K562 (cell line): ENCODE results near the gene FBXW8. TPM values are rescaled to one million over a fixed set of nuclear protein-coding genes. Genes with fewer than 3 reads are reported as not detected.

Experiments
- ATAC-seq: fragments of 200-7000 bp; cut with Tn5 transposase; 3 replicates; pipeline ENCODE4 v1.9.1; 2020; ENCODE audit warnings: moderate library complexity
- BruUV-seq: library from RNA; stranded (reverse); fragments of 400-500 nt; replicated peaks from 2 replicates; lab custom pipeline; 2021; lab: Mats Ljungman, UMichigan
- CTCF ChIA-PET: fragments of 300-600 bp; formaldehyde crosslinking; extraction: SDS; loops from one replicate; lab custom pipeline; 2021; ENCODE audit warnings: low intra/inter-chr PET ratio; lab: Yijun Ruan, JAX
- POLR2A ChIA-PET: fragments of 300-600, 350-650 bp; sonication (Branson Sonifier 250); formaldehyde crosslinking; extraction: SDS; loops from one replicate; lab custom pipeline; 2021; ENCODE audit warnings: antibody characterized with exemption, inconsistent platforms; lab: Yijun Ruan, JAX
- DNase-seq, 4 experiments: peaks; one replicate each; pipeline versions ENCODE4 v3.0.0 to v3.0.0-alpha.2; 2011 to 2018; ENCODE audit warnings: low spot score in 3 of 4, mixed read lengths in 3 of 4; ENCODE audit errors: extremely low read depth in 1 of 4
- FAIRE-seq: peaks from 2 replicates; lab custom pipeline; 2011; peaks lifted over from hg19 to GRCh38; lab: Jason Lieb, UNC
- H2AFZ ChIP-seq: 2 replicates; pipeline ENCODE4 v1.6.0; 2011; ENCODE audit warnings: low read depth, low read length, control low read depth, inconsistent platforms
- H3K27ac ChIP-seq: fragments of 200-600 bp; 3 replicates; pipeline ENCODE4 v1.8.0; 2011; ENCODE audit warnings: low read depth, mild to moderate bottlenecking, control low read depth, inconsistent platforms, low read length, moderate library complexity, mixed read lengths; ENCODE audit errors: extremely low read depth
- H3K27me3 ChIP-seq, 2 experiments: fragments of 300-600 bp in 1 of 2; 2 replicates in 1 of 2; 3 replicates in 1 of 2; pipeline versions ENCODE4 v1.6.0 to v1.8.0; 2011; ENCODE audit warnings: inconsistent platforms in 2 of 2, low read length in 2 of 2, mild to moderate bottlenecking in 1 of 2, mixed read lengths in 1 of 2, moderate library complexity in 1 of 2; ENCODE audit not compliant: control insufficient read depth in 2 of 2, insufficient read depth in 2 of 2
- H3K36me3 ChIP-seq: fragments of 300-600 bp; 3 replicates; pipeline ENCODE4 v1.8.0; 2011; ENCODE audit warnings: mild to moderate bottlenecking, low read length, inconsistent platforms; ENCODE audit not compliant: control insufficient read depth, insufficient read depth
- H3K4me1 ChIP-seq, 2 experiments: fragments of 200-600 bp in 1 of 2; replicated peaks in 1 of 2; 2 replicates in 1 of 2; 3 replicates in 1 of 2; pipeline versions ENCODE4 v1.5.1 to v1.8.0; 2011; ENCODE audit warnings: inconsistent platforms in 2 of 2, low read length in 2 of 2, mild to moderate bottlenecking in 1 of 2, mixed read lengths in 1 of 2, moderate library complexity in 1 of 2; ENCODE audit not compliant: control insufficient read depth in 2 of 2, insufficient read depth in 2 of 2
- H3K4me2 ChIP-seq: 2 replicates; pipeline ENCODE4 v1.6.1; 2011; ENCODE audit warnings: low read length, control low read depth, inconsistent platforms, mixed read lengths; ENCODE audit not compliant: insufficient read depth
- H3K4me3 ChIP-seq: fragments of 200-600 bp; sonication (generic), shearing (Covaris generic); 2 replicates; pipeline ENCODE4 v1.5.1; 2016; ENCODE audit warnings: control low read depth, inconsistent platforms
- H3K79me2 ChIP-seq: fragments of 200-600 bp; 3 replicates; pipeline ENCODE4 v1.8.0; 2011; ENCODE audit warnings: low read length, inconsistent platforms; ENCODE audit not compliant: control insufficient read depth, insufficient read depth
- H3K9ac ChIP-seq, 2 experiments: 2 replicates each; pipeline versions ENCODE4 v1.6.0 to v1.6.1; 2011; ENCODE audit warnings: low read depth in 2 of 2, low read length in 2 of 2, control low read depth in 1 of 2, inconsistent platforms in 1 of 2, mild to moderate bottlenecking in 1 of 2, mixed read lengths in 1 of 2; ENCODE audit not compliant: insufficient read depth in 1 of 2
- H3K9me1 ChIP-seq: one replicate; pipeline ENCODE4 v1.6.0; 2011; ENCODE audit warnings: inconsistent platforms, mild to moderate bottlenecking, low read length, moderate library complexity; ENCODE audit not compliant: control insufficient read depth, insufficient read depth
- H3K9me3 ChIP-seq: replicated peaks from 2 replicates; pipeline ENCODE4 v1.5.1; 2011; ENCODE audit warnings: low read depth, low read length, inconsistent platforms; ENCODE audit not compliant: control insufficient read depth, insufficient read depth
- H4K20me1 ChIP-seq: replicated peaks from 2 replicates; pipeline ENCODE4 v1.6.1; 2011; ENCODE audit warnings: low read length, inconsistent platforms, mixed read lengths; ENCODE audit not compliant: control insufficient read depth, insufficient read depth
- SREBF2 ChIP-seq: sonication (generic); formaldehyde crosslinking; IDR thresholded peaks from 2 replicates; pipeline ENCODE4 v1.4.0; 2020; ENCODE audit warnings: mild to moderate bottlenecking, missing genetic modification reagents
- ZBTB33 ChIP-seq: sonication (generic); formaldehyde crosslinking; IDR thresholded peaks from 2 replicates; pipeline ENCODE4 v1.8.1; 2023; ENCODE audit warnings: mild to moderate bottlenecking, missing genetic modification reagents
- ZSCAN29 ChIP-seq: fragments of 450-650 bp; IDR thresholded peaks from 2 replicates; pipeline ENCODE4 v1.6.1; 2017
- WGBS: fragments of 100-300 bp; shearing (Covaris generic); methylation state at CpG from one replicate; pipeline ENCODE4 v1.1.6; 2016; ENCODE audit warnings: low coverage, mixed read lengths; ENCODE audit not compliant: insufficient coverage; ENCODE audit errors: missing lambda C conversion rate; 5-methylcytosine and 5-hydroxymethylcytosine counted together
- in situ Hi-C: fragments of 300-500 bp; cut with MboI; formaldehyde crosslinking; loops from 4 replicates; pipeline ENCODE4 v1.15.0; 2018; ENCODE audit warnings: inconsistent platforms, mixed read lengths
- intact Hi-C: fragments of 100-400 bp; cut with micrococcal nuclease; formaldehyde crosslinking; loops from 2 replicates; pipeline ENCODE4 v1.14.2; 2022
- polyA plus RNA-seq, 8 experiments: library from polyadenylated mRNA; depleted of rRNA in 4 of 8; stranded (reverse) in 5 of 8; unstranded in 3 of 8; fragments of >200 nt; fragmentation: Nextera tagmentation in 2 of 8; fragmentation: Illumina TruSeq in 1 of 8; extraction: Ambion mirVana in 2 of 8; extraction: Trizol in 1 of 8; gene quantifications; 2 replicates each; pipeline versions ENCODE4 v1.2.1 to v1.2.3, GENCODE V29; 2011 to 2014; ENCODE audit warnings: inconsistent platforms in 1 of 8, missing spikeins in 1 of 8
- total RNA-seq, 7 experiments: library from RNA; depleted of rRNA in 6 of 7; stranded (reverse); fragments of >200 nt in 6 of 7; fragmentation: Illumina TruSeq in 2 of 7; extraction: Trizol in 2 of 7; gene quantifications; 2 replicates each; pipeline versions ENCODE4 v1.2.1 to v1.2.3, GENCODE V29; 2011 to 2021; ENCODE audit warnings: low replicate concordance in 1 of 7

FBXW8 gene
- total and polyA plus RNA-seq, 9 of the 15 experiments (the other 6 are each of a cell fraction or from before 2014, with no cell fraction given) = 0.58 to 8.3 (median 4.4) TPM

GRCh38 chr12:117027251-117028086 lies 116.7 kb downstream of the FBXW8 start:
- H3K9ac ChIP-seq = no peak overlapping the region

More at GRCh38 chr12:117027251-117028086, 116.7 kb downstream of the FBXW8 start:
- Histone ChIP-seq H3K27me3 (no peaks in the 10 kb centered on the region), H3K9me3 (no peaks in the 10 kb centered on the region), H3K4me1 (peaks cover 4 to 16% of the 10 kb centered on the region in 2 experiments; a peak in 4 of 5 replicates), H3K9me1 (peaks cover 8% of the 10 kb centered on the region), H2AFZ (no peak overlapping the region), H3K36me3 (peaks cover 32% of the 10 kb centered on the region), H3K27ac (no peak overlapping the region), H3K79me2 (no peaks in the 10 kb centered on the region), H3K4me3 (no peak overlapping the region), H3K4me2 (no peak overlapping the region), H4K20me1 (no peaks in the 10 kb centered on the region)
- intact Hi-C loops (no loop called here), in situ Hi-C loops (no loop called here)
- BruUV-seq = no TSS peak
- ChIA-PET CTCF (interaction anchor here (2.8 to 3.7 kb wide), 3 partner anchors 93 to 123 kb away, joined by 26 to 62 read pairs (median 33); no protein-coding TSS in a partner anchor), POLR2A (interaction anchor here (0.6 to 1.6 kb wide), 3 partner anchors 8 to 124 kb away, joined by 3 to 9 read pairs (median 6); no protein-coding TSS in a partner anchor)
- FAIRE-seq (no peak), DNase-seq (no peak), ATAC-seq (no peak)
- WGBS = 89% methylated on average over 24 of the region's 38 CpGs
- TF ChIP-seq ZBTB33 (CRISPR knock-in tag) = 0 out of 2 replicates have a peak, but pooled peaks have one; percentile 29
- no peak for TF ChIP-seq ZSCAN29
- TF ChIP-seq SREBF2 (CRISPR knock-in tag) = no peak
